OCI-LY7 (cell line): Measurements from ENCODE around the gene IQGAP1. TPM values are rescaled to one million over a fixed set of nuclear protein-coding genes. Genes with fewer than 3 reads are reported as not detected.

ENCODE experiments used
- BruUV-seq: library from RNA; stranded (reverse); fragments of 400-500 nt; replicated peaks from 2 replicates; lab custom pipeline; 2021; lab: Mats Ljungman, UMichigan
- CTCF ChIA-PET: fragments of 300-600 bp; sonication (Branson Sonifier 250); formaldehyde crosslinking; loops from one replicate; lab custom pipeline; 2022; ENCODE audit warnings: antibody characterized with exemption; ENCODE audit not compliant: unreplicated experiment; lab: Charles Lee
- POLR2A ChIA-PET: fragments of 300-600 bp; sonication (Branson Sonifier 250); formaldehyde crosslinking; loops from one replicate; lab custom pipeline; 2022; ENCODE audit warnings: antibody characterized with exemption; lab: Charles Lee
- DNase-seq: peaks from one replicate; pipeline ENCODE4 v3.0.0-alpha.2; 2015; ENCODE audit warnings: low spot score
- H2AFZ ChIP-seq: fragments of 200-600 bp; sonication (generic), shearing (Covaris generic); 2 replicates; pipeline ENCODE4 v1.6.1; 2014; ENCODE audit warnings: mild to moderate bottlenecking, antibody characterized with exemption, low read length, moderate library complexity
- H3K27ac ChIP-seq: fragments of 200-600 bp; sonication (generic); 2 replicates; pipeline ENCODE4 v1.5.1; 2014; ENCODE audit warnings: mixed run types, low read depth, mild to moderate bottlenecking, moderate library complexity, low read length, inconsistent platforms; ENCODE audit not compliant: poor library complexity, severe bottlenecking
- H3K36me3 ChIP-seq: fragments of 200-600 bp; sonication (generic); 2 replicates; pipeline ENCODE4 v1.6.1; 2014; ENCODE audit warnings: mild to moderate bottlenecking, antibody characterized with exemption, low read length, moderate library complexity, mixed read lengths; ENCODE audit not compliant: insufficient read depth
- H3K4me1 ChIP-seq: fragments of 200-600 bp; sonication (generic); 2 replicates; pipeline ENCODE4 v1.5.1; 2014; ENCODE audit warnings: mild to moderate bottlenecking, low read length; ENCODE audit not compliant: insufficient read depth, poor library complexity, severe bottlenecking
- H3K4me2 ChIP-seq: fragments of 200-600 bp; sonication (generic); 2 replicates; pipeline ENCODE4 v1.6.1; 2014; ENCODE audit warnings: mild to moderate bottlenecking, low read length
- H3K4me3 ChIP-seq: fragments of 200-600 bp; sonication (generic); 2 replicates; pipeline ENCODE4 v1.5.1; 2014; ENCODE audit warnings: mild to moderate bottlenecking, low read depth, low read length; ENCODE audit not compliant: poor library complexity, severe bottlenecking
- H3K79me2 ChIP-seq: fragments of 200-600 bp; sonication (generic); 2 replicates; pipeline ENCODE4 v1.6.1; 2016; ENCODE audit warnings: low read depth, mild to moderate bottlenecking, low read length, moderate library complexity, mixed read lengths; ENCODE audit not compliant: insufficient read depth
- H3K9me2 ChIP-seq: fragments of 200-600 bp; sonication (generic); 2 replicates; pipeline ENCODE4 v1.6.1; 2016; ENCODE audit warnings: mild to moderate bottlenecking, low read length, mixed read lengths; ENCODE audit not compliant: insufficient read depth
- H3K9me3 ChIP-seq: fragments of 200-600 bp; sonication (generic); 2 replicates; pipeline ENCODE4 v1.6.1; 2014; ENCODE audit warnings: mild to moderate bottlenecking, mixed run types, low read length, mixed read lengths
- H4K20me1 ChIP-seq: fragments of 200-600 bp; sonication (generic); 2 replicates; pipeline ENCODE4 v1.6.1; 2014; ENCODE audit warnings: mild to moderate bottlenecking, antibody characterized with exemption, low read length, moderate library complexity, mixed read lengths; ENCODE audit not compliant: insufficient read depth
- EZH2phosphoT487 ChIP-seq: fragments of 200-600 bp; sonication (generic); IDR thresholded peaks from 2 replicates; pipeline ENCODE4 v1.6.1; 2018; ENCODE audit warnings: low read depth, borderline replicate concordance, mild to moderate bottlenecking, mixed run types, antibody characterized with exemption, low read length, moderate library complexity, mixed read lengths
- intact Hi-C: fragments of 100-400 bp; cut with micrococcal nuclease; formaldehyde crosslinking; loops from one replicate; pipeline ENCODE4 v1.10.0; 2022; ENCODE audit not compliant: unreplicated experiment
- total RNA-seq, 2 experiments: library from RNA; depleted of rRNA in 1 of 2; stranded (reverse); fragments of >200 nt in 1 of 2; shearing (Covaris generic) in 1 of 2; gene quantifications; 2 replicates each; pipeline ENCODE4 v1.2.3, GENCODE V29; 2014 to 2022
- TF ChIP-seq, protein P1 (sequence below): fragments of 200-600 bp; sonication (generic); conservative IDR thresholded peaks from 2 replicates; pipeline ENCODE4 v1.5.1; 2014; ENCODE audit warnings: mild to moderate bottlenecking, antibody characterized with exemption, low read length, moderate library complexity, mixed read lengths

The IQGAP1 gene
- total RNA-seq, 2 experiments from 2014 or later, result 98.7 to 114 TPM

DNA sequence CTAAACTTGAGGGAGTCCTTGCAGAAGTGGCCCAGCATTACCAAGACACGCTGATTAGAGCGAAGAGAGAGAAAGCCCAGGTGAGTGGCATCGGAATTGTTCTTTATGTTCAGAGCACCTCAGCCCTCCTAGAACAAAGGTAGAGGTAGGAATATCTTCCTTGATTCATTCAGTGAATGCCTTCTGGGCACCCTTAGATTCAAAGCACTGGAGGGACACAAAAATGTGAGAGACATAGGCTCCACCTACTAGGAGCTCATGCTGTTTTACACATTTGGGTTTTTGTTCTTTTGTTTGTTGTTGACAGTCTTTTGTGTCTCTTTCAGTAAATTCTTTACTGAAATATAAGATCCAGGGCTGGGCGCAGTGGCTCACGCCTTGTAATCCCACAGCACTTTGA is 68.2 kb downstream of the IQGAP1 start:
- Histone ChIP-seq H3K79me2 (no peaks in the 10 kb centered on the region), H3K27ac (no peak overlapping the region), H4K20me1 (no peaks in the 10 kb centered on the region), H3K9me2 (no peaks in the 10 kb centered on the region), H3K4me1 (no peaks in the 10 kb centered on the region), H2AFZ (no peak overlapping the region), H3K4me2 (no peak overlapping the region), H3K4me3 (no peak overlapping the region), H3K36me3 (peaks cover 90% of the 10 kb centered on the region), H3K9me3 (no peaks in the 10 kb centered on the region)
- BruUV-seq, result no TSS peak
- ChIA-PET POLR2A (interaction anchor here (0.6 kb wide), 1 partner anchor 11 kb away, joined by 3 read pairs; no protein-coding TSS in a partner anchor), CTCF (no interaction called here)
- intact Hi-C loops, result no loop called here
- DNase-seq, result no peak
- TF ChIP-seq EZH2phosphoT487, result no peak
- TF ChIP-seq, protein P1, sequence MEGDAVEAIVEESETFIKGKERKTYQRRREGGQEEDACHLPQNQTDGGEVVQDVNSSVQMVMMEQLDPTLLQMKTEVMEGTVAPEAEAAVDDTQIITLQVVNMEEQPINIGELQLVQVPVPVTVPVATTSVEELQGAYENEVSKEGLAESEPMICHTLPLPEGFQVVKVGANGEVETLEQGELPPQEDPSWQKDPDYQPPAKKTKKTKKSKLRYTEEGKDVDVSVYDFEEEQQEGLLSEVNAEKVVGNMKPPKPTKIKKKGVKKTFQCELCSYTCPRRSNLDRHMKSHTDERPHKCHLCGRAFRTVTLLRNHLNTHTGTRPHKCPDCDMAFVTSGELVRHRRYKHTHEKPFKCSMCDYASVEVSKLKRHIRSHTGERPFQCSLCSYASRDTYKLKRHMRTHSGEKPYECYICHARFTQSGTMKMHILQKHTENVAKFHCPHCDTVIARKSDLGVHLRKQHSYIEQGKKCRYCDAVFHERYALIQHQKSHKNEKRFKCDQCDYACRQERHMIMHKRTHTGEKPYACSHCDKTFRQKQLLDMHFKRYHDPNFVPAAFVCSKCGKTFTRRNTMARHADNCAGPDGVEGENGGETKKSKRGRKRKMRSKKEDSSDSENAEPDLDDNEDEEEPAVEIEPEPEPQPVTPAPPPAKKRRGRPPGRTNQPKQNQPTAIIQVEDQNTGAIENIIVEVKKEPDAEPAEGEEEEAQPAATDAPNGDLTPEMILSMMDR, result no peak

DNA sequence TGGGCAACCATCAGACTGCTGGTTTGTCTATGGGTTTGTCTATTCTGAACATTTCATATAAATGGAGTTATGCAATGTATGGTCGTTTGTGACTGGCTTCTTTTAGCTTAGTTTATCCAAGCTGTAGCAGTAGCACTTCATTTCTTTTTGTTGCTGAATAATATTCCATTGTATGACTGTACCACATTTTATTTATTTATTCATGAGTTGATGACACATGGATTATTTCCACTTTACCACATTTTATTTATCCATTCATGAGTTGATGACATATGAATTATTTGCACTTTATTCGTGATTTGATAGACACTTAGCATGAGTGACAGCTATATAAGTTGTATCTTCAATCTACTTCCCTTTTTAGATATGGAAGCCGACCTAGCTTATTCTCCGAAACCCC is 70.0 kb downstream of the IQGAP1 start:
- ChIA-PET CTCF (no interaction called here), POLR2A (interaction anchor here (0.6 to 1.3 kb wide), 3 partner anchors 11 to 98 kb away, joined by 3 to 4 read pairs (median 4); no protein-coding TSS in a partner anchor)
- no peaks in the 10 kb centered on the region for H3K9me3 ChIP-seq
- H2AFZ ChIP-seq, result no peak overlapping the region
- TF ChIP-seq EZH2phosphoT487, result no peak
- TF ChIP-seq, protein P1, result no peak
- H3K4me2 ChIP-seq, result no peak overlapping the region
- no peak overlapping the region for H3K4me3 ChIP-seq
- no TSS peak for BruUV-seq
- H4K20me1 ChIP-seq, result no peaks in the 10 kb centered on the region
- no peaks in the 10 kb centered on the region for H3K9me2 ChIP-seq
- no peaks in the 10 kb centered on the region for H3K79me2 ChIP-seq
- no peak overlapping the region for H3K27ac ChIP-seq
- H3K36me3 ChIP-seq, result peaks cover 84% of the 10 kb centered on the region
- no peak for DNase-seq
- intact Hi-C loops, result no loop called here
- no peaks in the 10 kb centered on the region for H3K4me1 ChIP-seq

DNA sequence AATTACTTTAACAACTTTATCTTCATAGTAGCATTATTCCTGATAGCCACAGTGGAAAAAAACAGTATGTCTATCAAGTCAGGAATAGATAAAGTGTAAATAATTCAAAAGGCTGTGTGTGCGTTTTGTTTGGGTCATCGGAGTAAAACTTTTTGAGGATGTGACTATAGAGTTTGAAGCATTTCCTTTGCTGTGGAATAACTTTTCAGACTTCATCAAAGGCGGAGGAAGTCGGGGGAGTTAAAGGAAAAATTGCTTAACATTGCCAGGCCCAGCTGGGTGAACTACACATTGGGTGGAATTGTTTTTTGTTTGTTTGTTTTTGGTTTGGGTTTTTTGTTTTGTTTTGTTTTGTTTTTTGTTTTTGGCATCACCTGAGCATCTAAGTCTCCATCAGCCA is 71.3 kb downstream of the IQGAP1 start:
- TF ChIP-seq, protein P1, result no peak
- no peak for TF ChIP-seq EZH2phosphoT487
- H3K36me3 ChIP-seq, result peaks cover 80% of the 10 kb centered on the region
- no peaks in the 10 kb centered on the region for H3K9me2 ChIP-seq
- no TSS peak for BruUV-seq
- no peak overlapping the region for H2AFZ ChIP-seq
- intact Hi-C loops, result no loop called here
- CTCF ChIA-PET, result no interaction called here
- no peak for DNase-seq
- POLR2A ChIA-PET, result no interaction called here
- no peaks in the 10 kb centered on the region for H4K20me1 ChIP-seq
- H3K79me2 ChIP-seq, result no peaks in the 10 kb centered on the region
- H3K4me2 ChIP-seq, result no peak overlapping the region
- no peaks in the 10 kb centered on the region for H3K9me3 ChIP-seq
- H3K27ac ChIP-seq, result no peak overlapping the region
- H3K4me3 ChIP-seq, result no peak overlapping the region
- no peaks in the 10 kb centered on the region for H3K4me1 ChIP-seq
